ENCODE measurements around the gene EVL. TPM values are rescaled to one million over a fixed set of nuclear protein-coding genes. Genes with fewer than 3 reads are reported as not detected.

Gene EVL
- total and polyA plus RNA-seq, 2 of the 8 experiments (the other 6 are each of a cell fraction or from before 2014, with no cell fraction given) = 30.7 to 64.6 TPM

DNA sequence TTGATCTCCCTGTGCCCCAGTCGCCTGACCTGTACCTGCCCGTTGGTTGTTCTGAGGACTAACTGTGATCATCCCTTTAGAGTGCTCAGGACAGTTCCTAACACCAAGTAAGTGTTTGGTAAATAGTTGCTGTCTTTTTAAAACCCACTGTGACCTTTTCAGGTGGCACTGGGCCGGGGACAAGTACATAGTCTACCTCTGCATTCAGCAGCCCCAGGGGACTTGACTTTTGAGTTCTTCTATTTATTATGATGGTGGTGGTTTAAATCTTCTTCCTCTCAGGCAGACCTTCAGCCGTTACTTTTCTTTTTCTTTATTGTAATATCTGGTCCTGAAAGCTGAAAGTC is 38.8 kb downstream of the EVL start (continued):
- TF ChIP-seq, protein P1, sequence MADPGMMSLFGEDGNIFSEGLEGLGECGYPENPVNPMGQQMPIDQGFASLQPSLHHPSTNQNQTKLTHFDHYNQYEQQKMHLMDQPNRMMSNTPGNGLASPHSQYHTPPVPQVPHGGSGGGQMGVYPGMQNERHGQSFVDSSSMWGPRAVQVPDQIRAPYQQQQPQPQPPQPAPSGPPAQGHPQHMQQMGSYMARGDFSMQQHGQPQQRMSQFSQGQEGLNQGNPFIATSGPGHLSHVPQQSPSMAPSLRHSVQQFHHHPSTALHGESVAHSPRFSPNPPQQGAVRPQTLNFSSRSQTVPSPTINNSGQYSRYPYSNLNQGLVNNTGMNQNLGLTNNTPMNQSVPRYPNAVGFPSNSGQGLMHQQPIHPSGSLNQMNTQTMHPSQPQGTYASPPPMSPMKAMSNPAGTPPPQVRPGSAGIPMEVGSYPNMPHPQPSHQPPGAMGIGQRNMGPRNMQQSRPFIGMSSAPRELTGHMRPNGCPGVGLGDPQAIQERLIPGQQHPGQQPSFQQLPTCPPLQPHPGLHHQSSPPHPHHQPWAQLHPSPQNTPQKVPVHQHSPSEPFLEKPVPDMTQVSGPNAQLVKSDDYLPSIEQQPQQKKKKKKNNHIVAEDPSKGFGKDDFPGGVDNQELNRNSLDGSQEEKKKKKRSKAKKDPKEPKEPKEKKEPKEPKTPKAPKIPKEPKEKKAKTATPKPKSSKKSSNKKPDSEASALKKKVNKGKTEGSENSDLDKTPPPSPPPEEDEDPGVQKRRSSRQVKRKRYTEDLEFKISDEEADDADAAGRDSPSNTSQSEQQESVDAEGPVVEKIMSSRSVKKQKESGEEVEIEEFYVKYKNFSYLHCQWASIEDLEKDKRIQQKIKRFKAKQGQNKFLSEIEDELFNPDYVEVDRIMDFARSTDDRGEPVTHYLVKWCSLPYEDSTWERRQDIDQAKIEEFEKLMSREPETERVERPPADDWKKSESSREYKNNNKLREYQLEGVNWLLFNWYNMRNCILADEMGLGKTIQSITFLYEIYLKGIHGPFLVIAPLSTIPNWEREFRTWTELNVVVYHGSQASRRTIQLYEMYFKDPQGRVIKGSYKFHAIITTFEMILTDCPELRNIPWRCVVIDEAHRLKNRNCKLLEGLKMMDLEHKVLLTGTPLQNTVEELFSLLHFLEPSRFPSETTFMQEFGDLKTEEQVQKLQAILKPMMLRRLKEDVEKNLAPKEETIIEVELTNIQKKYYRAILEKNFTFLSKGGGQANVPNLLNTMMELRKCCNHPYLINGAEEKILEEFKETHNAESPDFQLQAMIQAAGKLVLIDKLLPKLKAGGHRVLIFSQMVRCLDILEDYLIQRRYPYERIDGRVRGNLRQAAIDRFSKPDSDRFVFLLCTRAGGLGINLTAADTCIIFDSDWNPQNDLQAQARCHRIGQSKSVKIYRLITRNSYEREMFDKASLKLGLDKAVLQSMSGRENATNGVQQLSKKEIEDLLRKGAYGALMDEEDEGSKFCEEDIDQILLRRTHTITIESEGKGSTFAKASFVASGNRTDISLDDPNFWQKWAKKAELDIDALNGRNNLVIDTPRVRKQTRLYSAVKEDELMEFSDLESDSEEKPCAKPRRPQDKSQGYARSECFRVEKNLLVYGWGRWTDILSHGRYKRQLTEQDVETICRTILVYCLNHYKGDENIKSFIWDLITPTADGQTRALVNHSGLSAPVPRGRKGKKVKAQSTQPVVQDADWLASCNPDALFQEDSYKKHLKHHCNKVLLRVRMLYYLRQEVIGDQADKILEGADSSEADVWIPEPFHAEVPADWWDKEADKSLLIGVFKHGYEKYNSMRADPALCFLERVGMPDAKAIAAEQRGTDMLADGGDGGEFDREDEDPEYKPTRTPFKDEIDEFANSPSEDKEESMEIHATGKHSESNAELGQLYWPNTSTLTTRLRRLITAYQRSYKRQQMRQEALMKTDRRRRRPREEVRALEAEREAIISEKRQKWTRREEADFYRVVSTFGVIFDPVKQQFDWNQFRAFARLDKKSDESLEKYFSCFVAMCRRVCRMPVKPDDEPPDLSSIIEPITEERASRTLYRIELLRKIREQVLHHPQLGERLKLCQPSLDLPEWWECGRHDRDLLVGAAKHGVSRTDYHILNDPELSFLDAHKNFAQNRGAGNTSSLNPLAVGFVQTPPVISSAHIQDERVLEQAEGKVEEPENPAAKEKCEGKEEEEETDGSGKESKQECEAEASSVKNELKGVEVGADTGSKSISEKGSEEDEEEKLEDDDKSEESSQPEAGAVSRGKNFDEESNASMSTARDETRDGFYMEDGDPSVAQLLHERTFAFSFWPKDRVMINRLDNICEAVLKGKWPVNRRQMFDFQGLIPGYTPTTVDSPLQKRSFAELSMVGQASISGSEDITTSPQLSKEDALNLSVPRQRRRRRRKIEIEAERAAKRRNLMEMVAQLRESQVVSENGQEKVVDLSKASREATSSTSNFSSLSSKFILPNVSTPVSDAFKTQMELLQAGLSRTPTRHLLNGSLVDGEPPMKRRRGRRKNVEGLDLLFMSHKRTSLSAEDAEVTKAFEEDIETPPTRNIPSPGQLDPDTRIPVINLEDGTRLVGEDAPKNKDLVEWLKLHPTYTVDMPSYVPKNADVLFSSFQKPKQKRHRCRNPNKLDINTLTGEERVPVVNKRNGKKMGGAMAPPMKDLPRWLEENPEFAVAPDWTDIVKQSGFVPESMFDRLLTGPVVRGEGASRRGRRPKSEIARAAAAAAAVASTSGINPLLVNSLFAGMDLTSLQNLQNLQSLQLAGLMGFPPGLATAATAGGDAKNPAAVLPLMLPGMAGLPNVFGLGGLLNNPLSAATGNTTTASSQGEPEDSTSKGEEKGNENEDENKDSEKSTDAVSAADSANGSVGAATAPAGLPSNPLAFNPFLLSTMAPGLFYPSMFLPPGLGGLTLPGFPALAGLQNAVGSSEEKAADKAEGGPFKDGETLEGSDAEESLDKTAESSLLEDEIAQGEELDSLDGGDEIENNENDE (IDR thresholded peaks at IDR 0.05; ENCODE audit: insufficient replicate concordance, low read length) = no peak
- TF ChIP-seq KDM1A (IDR thresholded peaks at IDR 0.05; ENCODE audit: borderline replicate concordance, low read length) (no peak), EP300 (IDR thresholded peaks at IDR 0.05; ENCODE audit: borderline replicate concordance in 1 of 2, low read depth in 2 of 2, low read length in 2 of 2) (no peak), KDM5A (IDR thresholded peaks at IDR 0.05; ENCODE audit: low read length) (no peak), RXRA (IDR thresholded peaks at IDR 0.05; ENCODE audit: insufficient read depth, low read depth, low read length) (no peak), CHD1 (IDR thresholded peaks at IDR 0.05; ENCODE audit: low read depth, low read length) (no peak)

Measured in H1 (cell line).